Globus pallidus (tissue), 1 donor: Measurements from ENCODE around the gene BLVRB.

Experiments used
- DNase-seq: peaks from one replicate; pipeline ENCODE4 v3.0.0-alpha.2; 2015; ENCODE audit warnings: low spot score

The BLVRB gene

DNA sequence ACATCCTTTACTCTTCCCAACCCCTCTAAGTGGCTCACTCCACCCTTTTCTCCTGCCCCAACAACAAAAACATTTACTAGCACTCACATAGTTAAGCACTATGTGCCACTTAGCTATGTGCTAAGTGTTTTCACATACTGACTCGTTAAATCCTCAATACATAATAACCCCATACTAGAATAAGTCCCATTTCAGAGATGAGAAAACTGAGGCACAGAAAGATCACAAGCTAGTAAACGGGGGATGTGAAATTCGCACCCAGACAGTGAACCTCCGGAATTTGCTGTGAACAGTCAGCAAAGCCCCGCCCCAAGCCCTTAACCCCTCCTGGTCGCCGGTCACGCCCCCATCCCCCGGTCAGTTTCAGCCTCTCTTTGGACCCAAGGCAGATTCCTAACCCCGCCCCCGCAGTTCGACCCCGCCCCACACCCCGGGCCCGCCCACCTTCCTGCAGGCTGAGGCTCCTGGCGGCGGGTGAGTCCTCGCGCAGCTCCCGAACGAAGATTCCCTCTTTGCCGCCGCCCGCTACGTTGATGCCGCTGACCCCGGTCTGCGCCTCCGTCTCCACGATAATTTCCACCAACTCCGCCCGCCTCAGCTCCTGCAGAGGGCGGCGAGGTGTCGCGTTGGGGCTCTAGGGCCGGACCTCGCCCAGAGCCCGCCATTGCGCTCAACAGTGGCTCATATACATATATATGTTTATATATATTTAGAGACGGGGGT, 62.1 kb downstream of the BLVRB start:
- peak; percentile 37 for DNase-seq

DNA sequence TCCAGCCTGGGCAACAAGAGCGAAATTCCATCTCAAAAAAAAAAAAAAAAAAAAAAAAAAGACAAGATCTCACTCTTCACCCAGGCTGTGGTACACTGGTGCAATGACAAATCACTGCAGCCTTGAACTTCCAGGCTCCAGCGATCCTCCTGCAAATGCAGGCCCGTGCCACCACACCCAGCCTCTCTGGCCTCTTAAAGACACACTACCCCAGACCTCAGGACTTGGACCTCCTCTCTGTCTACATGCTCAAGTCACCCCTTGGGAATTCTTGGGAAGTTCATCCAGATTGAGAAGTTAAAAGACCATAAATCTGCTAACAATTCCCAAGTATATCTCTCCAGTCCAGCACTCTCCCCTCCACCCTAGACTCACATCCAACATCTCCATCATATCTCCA, 65.0 kb downstream of the BLVRB start:
- DNase-seq = no peak

DNA sequence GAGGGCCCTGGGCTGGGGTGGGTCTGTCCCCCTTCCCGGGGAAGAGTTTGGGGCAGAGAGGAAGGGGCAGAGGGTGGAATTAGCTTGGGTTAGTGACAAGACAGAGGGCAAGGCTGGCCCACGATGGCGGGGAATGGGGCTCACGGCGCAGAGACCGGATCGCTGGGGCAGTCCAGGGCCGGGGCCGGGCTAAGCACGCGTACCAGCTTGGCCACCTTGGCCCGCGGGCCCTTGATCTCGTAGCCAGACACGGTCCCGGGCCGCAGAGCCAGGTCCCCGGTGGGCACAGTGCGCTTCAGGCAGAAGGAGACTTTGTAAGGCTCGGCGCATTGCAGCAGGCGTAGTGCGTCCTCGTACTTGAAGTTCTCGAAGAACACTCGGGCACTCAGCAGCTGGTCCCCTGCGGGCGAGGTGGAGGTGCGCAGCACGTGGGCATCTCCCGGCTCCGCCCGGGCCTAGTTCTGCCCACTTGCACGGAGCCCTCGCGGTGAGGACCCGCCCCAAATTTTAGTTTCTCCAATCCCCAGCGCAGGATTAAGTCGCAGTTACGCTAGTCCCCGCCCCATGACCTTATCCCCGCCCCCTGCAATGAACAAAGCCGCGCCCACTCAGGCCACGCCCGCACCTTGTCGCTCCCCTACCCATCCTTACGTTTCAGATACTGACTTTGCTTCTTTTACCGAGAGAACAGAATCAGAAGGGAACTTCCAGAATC, 67.0 kb downstream of the BLVRB start:
- DNase-seq = no peak
